Activated naive CD4-positive, alpha-beta T cell treated with anti-CD3 and anti-CD28 coated beads for 36 hours (primary cell): ENCODE measurements around the gene LZTR1. TPM values are rescaled to one million over a fixed set of nuclear protein-coding genes. Genes with fewer than 3 reads are reported as not detected.
A peak's percentile ranks its signal among the peaks of the same experiment; 100 is the strongest.
"Not testable (repeated sequence)": the region's sequence is repeated elsewhere in the genome, so short reads cannot be mapped to it uniquely, and the experiment has no call there.

Source experiments
- CTCF ChIA-PET: fragments of 350-600 bp; sonication (Branson Sonifier 250); formaldehyde crosslinking; loops from one replicate; lab custom pipeline; 2021; ENCODE audit warnings: antibody characterized with exemption; lab: Charles Lee
- DNase-seq: peaks from one replicate; pipeline ENCODE4 v3.0.0-alpha.2; 2020
- H3K27ac Mint-ChIP-seq: one replicate; pipeline ENCODE4 v1.8.0; 2021; ENCODE audit warnings: mild to moderate bottlenecking, mixed read lengths
- H3K27me3 Mint-ChIP-seq: one replicate; pipeline ENCODE4 v1.8.0; 2021; ENCODE audit warnings: low read depth, mixed read lengths
- H3K36me3 Mint-ChIP-seq: one replicate; pipeline ENCODE4 v1.8.0; 2021; ENCODE audit warnings: low read depth, mixed read lengths
- H3K4me1 Mint-ChIP-seq: one replicate; pipeline ENCODE4 v1.8.0; 2021; ENCODE audit warnings: low read depth, mixed read lengths
- H3K4me3 Mint-ChIP-seq: one replicate; pipeline ENCODE4 v1.8.0; 2021; ENCODE audit warnings: mild to moderate bottlenecking, moderate library complexity, mixed read lengths
- H3K9me3 Mint-ChIP-seq: one replicate; pipeline ENCODE4 v1.8.0; 2021; ENCODE audit warnings: mixed read lengths
- intact Hi-C: fragments of 100-400 bp; cut with micrococcal nuclease; formaldehyde crosslinking; loops from one replicate; pipeline ENCODE4 v1.15.1; 2023
- total RNA-seq, 2 experiments: library from RNA; stranded (reverse); gene quantifications; one replicate each; pipeline ENCODE4 v1.2.3, GENCODE V29; 2021

LZTR1 gene
- total RNA-seq: 10 to 100 TPM; 23.1 to 27.4 TPM

DNA sequence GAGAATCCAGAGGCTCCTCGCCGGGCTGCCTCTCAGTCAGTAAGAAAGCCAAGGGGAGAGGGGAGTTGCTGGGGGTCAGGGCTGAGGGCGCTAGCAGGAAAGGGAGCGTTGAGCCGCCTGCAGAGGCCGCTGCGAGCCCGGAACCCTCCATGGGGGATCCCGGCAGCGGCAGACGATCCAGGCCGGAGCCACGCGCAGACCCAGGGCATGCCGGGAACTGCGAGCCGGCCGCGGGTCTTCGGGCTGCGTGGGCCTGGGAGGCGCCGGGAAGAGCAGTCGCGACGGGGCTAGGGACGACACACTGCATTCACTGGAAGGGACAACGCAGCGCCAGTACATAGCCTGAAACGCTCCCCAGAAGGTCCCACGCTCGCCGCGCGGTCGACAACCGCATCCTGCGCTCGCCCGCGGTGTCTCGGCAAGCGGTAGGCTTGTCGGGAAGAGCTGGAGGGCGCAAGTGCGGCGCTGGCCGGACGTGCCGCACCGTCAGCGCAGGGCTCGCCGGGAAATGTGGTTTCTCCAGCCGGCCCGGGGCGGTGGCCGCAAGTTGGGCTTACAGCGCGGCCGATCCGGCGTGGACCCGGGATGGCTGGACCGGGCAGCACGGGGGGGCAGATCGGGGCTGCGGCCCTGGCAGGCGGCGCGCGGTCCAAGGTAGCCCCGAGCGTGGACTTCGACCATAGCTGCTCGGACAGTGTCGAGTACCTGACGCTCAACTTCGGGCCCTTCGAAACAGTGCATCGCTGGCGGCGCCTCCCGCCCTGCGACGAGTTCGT lies at the start of gene LZTR1:
Gene LZTR1 (plus strand): TSS at position 511 of the 776 bp plus-strand sequence. CDS start 75 bp downstream, at position 586.
- H3K4me3 Mint-ChIP-seq: peak within 1 kb of the TSS; percentile 97
- H3K36me3 Mint-ChIP-seq: peaks cover 13% of the 10 kb centered on the region
- peak within 1 kb of the TSS; percentile 87 for H3K27ac Mint-ChIP-seq
- CTCF ChIA-PET: interaction anchor here (0.5 to 1.1 kb wide), 7 partner anchors 9 to 26 kb away, joined by 3 to 4 read pairs (median 3); no protein-coding TSS in a partner anchor
- intact Hi-C loops: loop anchor here (1.0 to 2.0 kb wide), 4 partner anchors 19 to 124 kb away; partner anchors contain the start of genes CRKL and PI4KA
- peaks cover 11% of the 10 kb centered on the region for H3K9me3 Mint-ChIP-seq
- peak; percentile 80 for DNase-seq
- H3K27me3 Mint-ChIP-seq: no peaks in the 10 kb centered on the region
- H3K4me1 Mint-ChIP-seq: peaks cover 41% of the 10 kb centered on the region

DNA sequence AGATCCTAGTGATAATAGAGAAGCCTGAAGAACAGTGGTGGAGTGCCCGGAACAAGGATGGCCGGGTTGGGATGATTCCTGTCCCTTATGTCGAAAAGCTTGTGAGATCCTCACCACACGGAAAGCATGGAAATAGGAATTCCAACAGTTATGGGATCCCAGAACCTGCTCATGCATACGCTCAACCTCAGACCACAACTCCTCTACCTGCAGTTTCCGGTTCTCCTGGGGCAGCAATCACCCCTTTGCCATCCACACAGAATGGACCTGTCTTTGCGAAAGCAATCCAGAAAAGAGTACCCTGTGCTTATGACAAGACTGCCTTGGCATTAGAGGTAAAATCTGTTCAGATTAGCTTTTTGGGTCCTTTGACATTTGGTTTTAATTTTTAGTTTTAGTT lies 48.2 kb upstream of the LZTR1 start:
- Mint-ChIP-seq H3K36me3 (peaks cover 49% of the 10 kb centered on the region), H3K9me3 (peaks cover 4% of the 10 kb centered on the region), H3K27me3 (no peaks in the 10 kb centered on the region), H3K4me1 (peaks cover 65% of the 10 kb centered on the region), H3K4me3 (no peak overlapping the region), H3K27ac (no peak overlapping the region)
- intact Hi-C loops: no loop called here
- CTCF ChIA-PET: interaction anchor here (0.6 kb wide), 1 partner anchor 69 kb away, joined by 3 read pairs; no protein-coding TSS in a partner anchor
- no peak for DNase-seq

DNA sequence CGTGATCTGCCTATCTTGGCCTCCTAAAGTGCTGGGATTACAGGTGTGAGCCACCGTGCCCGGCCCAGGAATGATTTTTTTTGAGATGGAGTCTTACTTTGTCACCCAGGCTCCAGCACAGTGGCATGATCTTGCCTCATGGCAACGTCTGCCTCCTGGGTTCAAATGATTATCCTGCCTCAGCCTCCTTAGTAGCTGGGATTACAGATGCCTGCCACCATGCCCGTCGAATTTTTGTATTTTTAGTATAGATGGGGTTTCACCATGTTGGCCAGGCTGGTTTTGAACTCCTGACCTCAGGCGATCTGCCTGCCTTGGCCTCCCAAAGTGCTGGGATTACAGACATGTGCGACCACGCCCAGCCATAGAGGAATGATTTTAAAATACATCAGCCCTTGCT lies 47.0 kb upstream of the LZTR1 start:
- H3K27me3 Mint-ChIP-seq, H3K4me3 Mint-ChIP-seq, DNase-seq, H3K27ac Mint-ChIP-seq, H3K9me3 Mint-ChIP-seq, intact Hi-C loops: not testable (repeated sequence)
- H3K4me1 Mint-ChIP-seq: peaks cover 64% of the 10 kb centered on the region
- CTCF ChIA-PET: interaction anchor here (0.6 kb wide), 1 partner anchor 41 kb away, joined by 5 read pairs; no protein-coding TSS in a partner anchor
- peaks cover 47% of the 10 kb centered on the region for H3K36me3 Mint-ChIP-seq

DNA sequence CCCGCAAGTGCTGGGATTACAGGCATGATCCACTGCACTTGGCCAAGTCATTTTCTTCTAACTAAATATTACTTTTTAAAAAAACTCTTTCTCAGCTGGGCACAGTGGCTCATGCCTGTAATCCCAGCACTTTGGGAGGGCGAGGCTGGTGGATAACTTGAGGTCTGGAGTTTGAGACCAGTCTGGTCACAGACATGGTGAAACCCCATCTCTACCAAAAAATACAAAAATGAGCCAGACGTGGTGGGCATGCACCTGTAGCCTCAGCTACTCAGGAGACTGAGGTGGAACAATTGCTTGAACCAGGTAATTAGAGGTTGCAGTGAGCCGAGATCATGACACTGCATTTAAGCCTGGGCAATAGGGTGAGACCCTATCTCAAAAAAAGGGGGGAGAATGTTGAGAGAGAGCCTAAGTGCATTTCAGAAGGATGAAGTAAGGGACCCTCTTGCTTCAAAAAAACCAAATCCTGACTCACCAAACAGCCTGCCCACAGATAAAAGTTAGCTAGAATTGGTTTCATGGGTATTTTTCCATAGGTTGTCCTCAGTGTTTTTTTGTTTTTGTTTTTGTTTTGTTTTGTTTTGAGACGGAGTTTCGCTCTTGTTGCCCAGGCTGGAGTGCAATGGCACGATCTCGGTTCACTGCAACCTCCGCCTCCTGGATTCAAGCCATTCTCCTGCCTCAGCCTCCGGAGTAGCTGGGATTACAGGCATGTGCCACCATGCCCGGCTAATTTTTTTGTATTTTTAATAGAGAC lies 46.1 kb upstream of the LZTR1 start:
- H3K27me3 Mint-ChIP-seq, CTCF ChIA-PET, H3K4me3 Mint-ChIP-seq, DNase-seq, intact Hi-C loops, H3K27ac Mint-ChIP-seq, H3K9me3 Mint-ChIP-seq: not testable (repeated sequence)
- peaks cover 72% of the 10 kb centered on the region for H3K4me1 Mint-ChIP-seq
- H3K36me3 Mint-ChIP-seq: peaks cover 46% of the 10 kb centered on the region

DNA sequence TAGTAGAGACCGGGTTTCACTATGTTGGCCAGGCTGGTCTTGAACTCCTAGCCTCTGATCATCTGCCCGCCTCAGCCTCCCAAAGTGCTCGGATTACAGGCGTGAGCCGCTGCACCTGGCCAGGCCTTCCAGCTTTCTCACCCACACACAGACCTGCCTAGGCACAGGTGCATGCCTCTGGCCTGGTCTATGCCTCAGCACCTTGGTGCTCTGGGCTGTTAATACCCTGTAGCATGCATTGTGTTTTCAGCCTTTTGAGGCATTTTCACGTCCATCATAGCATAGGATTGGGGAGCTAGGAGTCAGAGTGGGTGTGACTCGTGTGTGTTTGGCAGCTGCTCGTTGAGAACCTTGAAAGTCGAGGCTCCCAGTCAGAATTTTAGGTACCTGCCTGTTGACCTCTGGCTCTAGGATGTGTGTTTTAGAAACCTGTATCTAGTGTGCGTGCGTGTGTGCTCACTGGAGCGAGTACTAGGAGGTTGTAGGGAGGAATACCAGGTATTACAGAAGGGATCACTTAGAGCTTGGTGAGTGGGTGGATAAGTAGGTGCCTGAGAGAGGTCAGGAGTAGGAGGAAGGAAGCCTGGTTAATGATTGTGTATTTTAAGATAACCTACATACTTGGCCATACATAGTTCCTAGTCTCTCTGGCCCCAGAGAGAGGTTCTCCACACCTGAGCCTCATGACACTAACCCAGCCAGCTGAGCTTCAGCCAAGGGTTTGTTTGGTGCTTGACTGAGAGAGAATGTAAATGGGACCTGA lies 44.9 kb upstream of the LZTR1 start:
- Mint-ChIP-seq H3K27me3 (no peaks in the 10 kb centered on the region), H3K27ac (no peak overlapping the region), H3K4me1 (peaks cover 71% of the 10 kb centered on the region), H3K4me3 (no peak overlapping the region), H3K36me3 (peaks cover 50% of the 10 kb centered on the region), H3K9me3 (no peaks in the 10 kb centered on the region)
- CTCF ChIA-PET: interaction anchor here (1.0 kb wide), 1 partner anchor 16 kb away, joined by 3 read pairs; no protein-coding TSS in a partner anchor
- intact Hi-C loops: no loop called here
- DNase-seq: no peak

DNA sequence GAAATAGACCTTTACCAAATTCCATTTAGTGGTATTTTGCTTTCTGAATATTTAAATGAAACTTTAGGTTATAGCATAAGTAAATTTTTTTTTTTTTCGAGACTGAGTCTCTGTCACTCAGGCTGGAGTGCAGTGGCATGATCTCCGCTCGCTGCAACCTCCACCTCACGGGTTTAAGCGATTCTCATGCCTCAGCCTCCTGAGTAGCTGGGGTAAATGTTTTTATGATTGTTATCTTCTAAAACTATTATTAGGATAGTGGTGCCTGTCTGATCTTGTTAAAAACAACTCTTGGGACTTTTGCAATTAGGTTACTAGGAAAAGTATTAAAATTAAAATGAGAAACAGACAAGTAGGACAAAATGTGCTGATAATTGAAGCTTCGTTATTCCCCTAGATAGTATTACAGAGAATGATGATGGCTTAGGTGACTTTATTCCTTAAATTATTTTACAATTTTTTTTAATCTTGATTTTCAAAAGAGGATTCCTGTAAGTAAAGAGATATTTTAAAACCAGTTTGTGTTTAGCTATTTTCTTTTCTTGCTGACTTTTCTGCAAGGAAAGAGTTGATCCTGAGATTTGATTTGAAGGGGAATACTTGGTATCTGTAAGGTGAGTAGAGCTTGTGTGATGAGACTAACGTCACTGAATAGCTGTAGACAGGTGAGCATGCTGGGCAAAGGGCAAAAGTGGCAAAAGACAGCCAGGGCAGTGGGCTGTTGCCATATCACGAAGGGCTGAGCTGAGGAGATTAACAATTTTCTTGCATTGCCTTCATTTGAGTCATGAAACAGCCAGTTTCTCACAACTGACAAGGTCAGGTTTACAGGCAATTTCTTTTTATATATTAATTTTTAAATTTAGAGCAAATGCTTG lies 44.1 kb upstream of the LZTR1 start:
- H3K4me3 Mint-ChIP-seq: no peak overlapping the region
- intact Hi-C loops: no loop called here

DNA sequence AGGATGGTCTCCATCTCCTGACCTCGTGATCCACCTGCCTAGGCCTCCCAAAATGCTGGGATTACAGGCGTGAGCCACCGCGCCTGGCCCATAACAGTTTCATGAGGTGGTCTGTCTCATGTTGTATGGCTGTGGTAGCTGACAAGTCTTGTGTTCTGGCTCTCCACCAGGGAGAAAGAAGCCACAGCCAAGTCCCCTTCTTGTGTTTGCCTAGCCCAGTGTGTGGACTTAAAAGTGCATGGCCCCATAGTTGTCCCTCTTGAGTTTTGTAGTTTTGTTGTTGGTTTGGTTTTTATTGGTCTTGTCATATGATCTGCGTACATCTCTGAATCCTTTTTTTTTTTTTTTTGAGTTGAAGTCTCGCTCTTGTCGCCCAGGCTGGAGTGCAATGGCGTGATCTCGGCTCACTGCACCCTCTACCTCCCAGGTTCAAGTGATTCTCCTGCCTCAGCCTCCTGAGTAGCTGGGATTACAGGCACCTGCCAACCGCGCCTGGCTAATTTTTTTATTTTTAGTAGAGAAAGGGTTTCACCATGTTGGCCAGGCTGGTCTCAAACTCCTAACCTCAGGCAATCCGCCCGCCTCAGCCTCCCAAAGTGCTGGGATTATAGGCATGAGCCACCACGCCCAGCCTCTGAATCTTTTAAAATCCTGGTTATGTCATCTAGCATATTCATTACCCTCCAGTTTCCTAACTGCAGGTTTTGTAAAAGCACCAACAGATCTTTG lies 42.5 kb upstream of the LZTR1 start:
- H3K27me3 Mint-ChIP-seq, DNase-seq, H3K4me3 Mint-ChIP-seq, H3K9me3 Mint-ChIP-seq, CTCF ChIA-PET, H3K27ac Mint-ChIP-seq: not testable (repeated sequence)
- Mint-ChIP-seq H3K4me1 (peaks cover 72% of the 10 kb centered on the region), H3K36me3 (peaks cover 41% of the 10 kb centered on the region)
- intact Hi-C loops: loop anchor here (10.0 kb wide), 1 partner anchor 125 kb away; no protein-coding TSS in a partner anchor

More for the DNA sequence above, 44.1 kb upstream of the LZTR1 start:
- Mint-ChIP-seq H3K4me1 (peaks cover 73% of the 10 kb centered on the region), H3K9me3 (no peaks in the 10 kb centered on the region), H3K36me3 (peaks cover 52% of the 10 kb centered on the region), H3K27me3 (no peaks in the 10 kb centered on the region), H3K27ac (no peak overlapping the region)
- DNase-seq: no peak
- CTCF ChIA-PET: interaction anchor here (0.6 to 1.0 kb wide), 2 partner anchors 17 to 84 kb away, joined by 3 read pairs; no protein-coding TSS in a partner anchor

DNA sequence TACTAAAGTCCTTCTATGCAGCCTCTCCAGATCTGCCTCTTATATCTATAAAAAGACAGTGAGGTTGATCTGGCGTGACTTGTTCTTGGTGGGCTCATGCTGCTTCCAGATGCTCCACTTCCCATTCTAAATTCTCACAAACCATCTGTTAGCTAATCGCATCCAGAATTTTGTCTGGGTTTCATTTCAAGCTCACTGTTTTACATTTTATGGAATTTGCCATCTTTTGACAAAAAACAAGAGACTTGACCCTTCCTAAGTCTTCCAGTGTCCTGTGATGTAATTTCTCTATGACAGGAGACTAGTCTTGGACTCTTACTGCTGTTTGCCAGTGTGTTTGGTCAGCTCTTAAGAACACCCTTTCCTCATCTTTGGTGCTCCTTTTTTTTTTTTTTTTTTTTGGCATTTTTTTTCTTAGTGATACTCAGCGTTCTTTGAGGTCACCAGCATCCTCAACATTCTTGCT lies 41.9 kb upstream of the LZTR1 start:
- no peak overlapping the region for H3K4me3 Mint-ChIP-seq
- CTCF ChIA-PET: no interaction called here
- no peak overlapping the region for H3K27ac Mint-ChIP-seq
- no peaks in the 10 kb centered on the region for H3K9me3 Mint-ChIP-seq
- intact Hi-C loops: loop anchor here (10.0 kb wide), 1 partner anchor 125 kb away; no protein-coding TSS in a partner anchor
- peaks cover 36% of the 10 kb centered on the region for H3K36me3 Mint-ChIP-seq
- no peaks in the 10 kb centered on the region for H3K27me3 Mint-ChIP-seq
- peaks cover 72% of the 10 kb centered on the region for H3K4me1 Mint-ChIP-seq
- DNase-seq: no peak

DNA sequence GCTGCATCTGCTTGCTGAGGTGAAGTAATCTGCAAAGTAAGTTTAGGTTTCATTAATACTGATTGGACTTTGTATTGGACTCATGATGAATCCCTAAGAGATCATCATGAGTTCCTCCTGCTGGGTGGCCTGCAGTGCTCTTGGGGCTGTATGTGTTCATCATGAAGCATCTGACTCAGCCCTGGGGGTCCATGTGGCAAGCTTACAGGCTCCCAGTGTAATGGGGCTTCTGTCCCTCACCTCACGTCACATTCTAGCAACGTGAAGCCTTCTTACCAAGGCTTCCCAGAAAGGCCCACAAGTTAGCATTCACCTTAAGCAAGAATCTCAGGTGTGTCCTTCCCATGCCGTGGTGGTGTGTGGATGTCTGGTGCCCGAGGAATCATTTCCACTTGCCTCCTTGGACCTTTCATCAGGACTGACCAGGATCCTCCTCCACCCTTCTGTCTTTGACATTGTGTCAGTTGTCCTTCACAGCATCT lies 41.2 kb upstream of the LZTR1 start:
- no peak overlapping the region for H3K27ac Mint-ChIP-seq
- no peaks in the 10 kb centered on the region for H3K27me3 Mint-ChIP-seq
- DNase-seq: no peak
- H3K36me3 Mint-ChIP-seq: peaks cover 31% of the 10 kb centered on the region
- intact Hi-C loops: loop anchor here (10.0 kb wide), 1 partner anchor 126 kb away; no protein-coding TSS in a partner anchor
- H3K9me3 Mint-ChIP-seq: no peaks in the 10 kb centered on the region
- H3K4me3 Mint-ChIP-seq: no peak overlapping the region
- CTCF ChIA-PET: interaction anchor here (0.5 to 0.7 kb wide), 2 partner anchors 10 to 398 kb away, joined by 3 to 8 read pairs; no protein-coding TSS in a partner anchor
- peaks cover 75% of the 10 kb centered on the region for H3K4me1 Mint-ChIP-seq

DNA sequence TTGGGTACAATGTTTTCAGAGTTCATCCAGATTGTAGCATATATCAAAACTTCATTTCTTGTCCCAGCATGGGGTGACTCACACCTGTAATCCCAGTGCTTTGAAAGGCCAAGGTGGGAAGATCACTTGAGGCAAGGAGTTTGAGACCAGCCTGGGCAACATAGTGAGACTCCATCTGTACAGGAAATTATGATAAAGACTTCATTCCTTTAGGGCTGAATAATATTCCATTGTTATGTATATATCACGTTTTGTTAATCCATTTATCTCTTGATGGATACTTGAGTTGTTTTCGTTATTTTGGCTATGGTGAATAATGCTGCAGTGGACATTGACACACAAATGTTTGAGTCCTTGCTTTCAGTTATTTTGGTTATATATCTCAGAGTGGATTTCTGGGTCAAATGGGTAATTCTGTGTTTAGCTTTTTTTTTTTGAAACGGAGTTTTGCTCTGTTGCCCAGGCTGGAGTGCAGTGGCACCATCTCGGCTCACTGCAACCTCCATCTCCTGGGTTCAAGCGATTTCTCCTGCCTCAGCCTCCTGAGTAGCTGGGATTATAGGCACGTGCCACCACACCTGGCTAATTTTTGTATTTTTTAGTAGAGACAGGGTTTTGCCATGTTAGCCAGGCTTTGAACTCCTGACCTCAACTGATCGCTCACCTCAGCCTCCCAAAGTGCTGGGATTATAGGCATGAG lies 39.7 kb upstream of the LZTR1 start:
- H3K9me3 Mint-ChIP-seq, H3K27ac Mint-ChIP-seq, H3K27me3 Mint-ChIP-seq, DNase-seq, H3K4me3 Mint-ChIP-seq: not testable (repeated sequence)
- CTCF ChIA-PET: interaction anchor here (0.5 kb wide), 1 partner anchor 8 kb away, joined by 3 read pairs; no protein-coding TSS in a partner anchor
- intact Hi-C loops: loop anchor here (10.0 kb wide), 1 partner anchor 128 kb away; no protein-coding TSS in a partner anchor
- Mint-ChIP-seq H3K36me3 (peaks cover 22% of the 10 kb centered on the region), H3K4me1 (peaks cover 70% of the 10 kb centered on the region)
